Mesendoderm (in vitro differentiated cells): ENCODE measurements around the gene ZNF750.

ENCODE experiments used
- DNase-seq: peaks from one replicate; pipeline ENCODE4 v3.0.0; 2013
- H2AK5ac ChIP-seq: 2 replicates; pipeline ENCODE4 v1.6.1; 2013; ENCODE audit warnings: low read length, inconsistent platforms
- H2BK120ac ChIP-seq: 2 replicates; pipeline ENCODE4 v1.6.1; 2013; ENCODE audit warnings: low read depth, mild to moderate bottlenecking, low read length, moderate library complexity, mixed read lengths
- H2BK15ac ChIP-seq: replicated peaks from 2 replicates; pipeline ENCODE4 v1.6.1; 2013; ENCODE audit warnings: low read depth, mild to moderate bottlenecking, moderate library complexity
- H2BK5ac ChIP-seq: 2 replicates; pipeline ENCODE4 v1.6.1; 2013; ENCODE audit warnings: low read length, inconsistent platforms
- H3K18ac ChIP-seq: 2 replicates; pipeline ENCODE4 v1.6.1; 2013; ENCODE audit warnings: mild to moderate bottlenecking, low read length, mixed read lengths
- H3K23ac ChIP-seq: one replicate; pipeline ENCODE4 v1.6.1; 2013; ENCODE audit warnings: low read length
- H3K27ac ChIP-seq: 2 replicates; pipeline ENCODE4 v1.5.1; 2013; ENCODE audit warnings: low read depth, mild to moderate bottlenecking, inconsistent platforms, low read length, moderate library complexity
- H3K27me3 ChIP-seq: 2 replicates; pipeline ENCODE4 v1.6.1; 2013; ENCODE audit warnings: low read length, control low read depth, mild to moderate bottlenecking, inconsistent platforms; ENCODE audit not compliant: insufficient read depth, poor library complexity
- H3K36me3 ChIP-seq: 2 replicates; pipeline ENCODE4 v1.6.1; 2013; ENCODE audit warnings: low read length, inconsistent platforms; ENCODE audit not compliant: control insufficient read depth, insufficient read depth
- H3K4ac ChIP-seq: one replicate; pipeline ENCODE4 v1.6.1; 2013; ENCODE audit warnings: low read depth, mild to moderate bottlenecking, low read length, moderate library complexity
- H3K4me1 ChIP-seq: 2 replicates; pipeline ENCODE4 v1.6.1; 2013; ENCODE audit warnings: low read depth, low read length, inconsistent platforms; ENCODE audit not compliant: control insufficient read depth
- H3K4me2 ChIP-seq: 2 replicates; pipeline ENCODE4 v1.6.1; 2013; ENCODE audit warnings: low read length
- H3K4me3 ChIP-seq: 2 replicates; pipeline ENCODE4 v1.5.1; 2013; ENCODE audit warnings: mild to moderate bottlenecking, low read length
- H3K56ac ChIP-seq: one replicate; pipeline ENCODE4 v1.6.1; 2013; ENCODE audit warnings: low read length
- H3K79me1 ChIP-seq: 2 replicates; pipeline ENCODE4 v1.6.1; 2013; ENCODE audit warnings: low read length, inconsistent platforms
- H3K79me2 ChIP-seq: 2 replicates; pipeline ENCODE4 v1.6.1; 2013; ENCODE audit warnings: mild to moderate bottlenecking, low read length; ENCODE audit not compliant: control insufficient read depth, insufficient read depth
- H3K9ac ChIP-seq: 2 replicates; pipeline ENCODE4 v1.6.1; 2013; ENCODE audit warnings: low read length, inconsistent platforms
- H4K5ac ChIP-seq: one replicate; pipeline ENCODE4 v1.6.1; 2013; ENCODE audit warnings: low read length
- H4K8ac ChIP-seq: one replicate; pipeline ENCODE4 v1.6.1; 2013; ENCODE audit warnings: low read depth, mild to moderate bottlenecking, control low read depth, low read length, moderate library complexity
- WGBS: extraction: QIAGEN DNeasy Blood & Tissue Kit; methylation state at CpG from one replicate; pipeline ENCODE4 v1.1.7; 2013; ENCODE audit warnings: low lambda C conversion rate, missing lambda C conversion rate; ENCODE audit not compliant: insufficient coverage; ENCODE audit errors: extremely low coverage; 5-methylcytosine and 5-hydroxymethylcytosine counted together

The ZNF750 gene

DNA sequence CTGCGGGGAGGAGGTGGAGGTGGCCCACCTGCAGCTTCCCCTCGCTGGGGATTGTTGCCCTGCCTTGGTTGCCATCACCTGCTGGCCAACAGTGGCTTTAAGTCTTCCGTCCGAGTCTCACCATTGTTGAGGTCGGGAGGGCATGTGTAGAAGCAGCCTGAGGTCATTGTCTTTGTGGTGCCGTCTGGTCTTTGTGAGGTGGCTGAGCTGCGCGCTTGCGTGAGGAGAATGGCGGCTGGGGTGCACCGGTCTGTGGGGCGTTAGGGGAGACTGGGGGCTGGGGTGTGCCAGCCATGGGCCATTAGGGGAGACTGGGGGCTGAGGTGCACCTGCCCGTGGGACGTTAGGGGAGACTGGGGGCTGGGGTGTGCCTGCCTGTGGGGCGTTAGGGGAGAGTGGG, 36.2 kb downstream of the ZNF750 start:
- Histone ChIP-seq H3K18ac (no peak overlapping the region), H3K27me3 (no peaks in the 10 kb centered on the region), H3K4ac (no peak overlapping the region), H3K4me3 (no peak overlapping the region), H2BK120ac (no peak overlapping the region), H3K4me2 (no peak overlapping the region), H3K27ac (no peak overlapping the region), H2BK15ac (no peak overlapping the region), H2AK5ac (no peak overlapping the region), H3K4me1 (no peaks in the 10 kb centered on the region), H4K5ac (no peak overlapping the region), H3K79me2 (peaks cover 5% of the 10 kb centered on the region), H3K36me3 (peaks cover 2% of the 10 kb centered on the region), H3K56ac (no peak overlapping the region), H3K79me1 (peaks cover 10% of the 10 kb centered on the region), H2BK5ac (no peak overlapping the region), H4K8ac (no peak overlapping the region), H3K23ac (no peak overlapping the region), H3K9ac (no peak overlapping the region)
- no CpG with 5 or more reads among the region's 15 CpGs for WGBS
- DNase-seq, result no peak

DNA sequence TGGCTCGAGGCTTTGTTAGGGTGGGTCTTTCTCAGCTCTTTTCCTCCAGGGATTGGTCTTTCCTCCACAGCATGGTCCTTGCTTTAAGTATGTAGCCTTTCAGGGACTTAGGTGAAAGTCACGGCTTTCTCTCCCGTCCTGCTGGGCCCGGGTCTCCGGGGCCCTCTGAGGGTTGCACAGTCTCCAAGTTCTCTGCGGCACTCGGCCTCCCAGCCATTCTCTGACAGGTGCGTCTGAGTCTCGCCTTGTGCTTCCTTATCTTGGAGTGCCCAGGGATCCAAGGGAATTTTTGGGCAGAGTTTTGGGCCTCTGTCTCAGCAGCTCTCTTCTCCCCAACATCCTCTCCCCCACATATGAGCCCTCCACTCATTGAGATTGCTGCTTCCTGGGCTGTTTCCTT, 36.6 kb downstream of the ZNF750 start:
- Histone ChIP-seq H4K8ac (no peak overlapping the region), H2BK5ac (no peak overlapping the region), H2BK15ac (no peak overlapping the region), H3K56ac (no peak overlapping the region), H4K5ac (no peak overlapping the region), H3K4ac (no peak overlapping the region), H3K23ac (no peak overlapping the region), H3K27me3 (no peaks in the 10 kb centered on the region), H2AK5ac (no peak overlapping the region), H3K36me3 (peaks cover 2% of the 10 kb centered on the region), H3K4me1 (no peaks in the 10 kb centered on the region), H3K9ac (no peak overlapping the region), H3K27ac (no peak overlapping the region), H3K4me2 (no peak overlapping the region), H3K79me2 (peaks cover 5% of the 10 kb centered on the region), H3K4me3 (no peak overlapping the region), H3K79me1 (peaks cover 10% of the 10 kb centered on the region), H3K18ac (no peak overlapping the region), H2BK120ac (no peak overlapping the region)
- DNase-seq, result no peak
- WGBS, result no CpG with 5 or more reads among the region's 9 CpGs

DNA sequence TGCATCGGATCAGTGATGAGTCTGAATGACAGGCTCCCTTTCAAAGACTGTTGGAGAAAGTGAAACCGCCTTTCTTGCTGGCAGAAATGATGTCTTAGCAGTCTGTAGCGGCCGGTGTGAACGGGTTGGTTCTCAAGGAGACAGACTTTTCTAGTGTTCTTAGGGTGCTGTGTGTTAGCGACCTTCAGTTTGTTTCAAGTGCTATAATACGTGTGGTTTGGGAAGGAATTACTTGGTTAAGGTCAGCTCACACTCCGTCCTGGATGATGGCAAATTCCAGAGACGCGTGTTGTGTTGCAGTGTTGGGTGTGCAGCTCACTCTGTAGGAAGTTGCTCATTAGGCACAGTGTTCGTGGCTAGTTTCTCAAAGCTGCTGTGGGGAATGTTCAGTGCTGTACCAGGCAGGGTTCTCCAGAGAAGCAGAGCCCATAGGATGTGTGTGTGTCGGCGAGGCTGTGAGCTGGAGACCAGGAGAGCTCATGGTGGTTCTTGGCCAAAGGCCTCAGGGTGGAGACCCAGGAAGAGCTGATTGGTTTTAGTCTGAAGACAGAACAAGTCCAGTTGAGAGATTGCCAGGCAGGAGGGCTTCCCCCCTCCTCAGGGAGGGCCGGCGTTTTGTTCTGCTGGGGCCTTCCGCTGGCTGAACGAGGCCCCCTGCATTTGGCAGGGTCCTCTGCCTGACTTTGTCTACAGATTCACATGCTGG, 37.6 kb downstream of the ZNF750 start:
- H3K79me1 ChIP-seq, result peaks cover 10% of the 10 kb centered on the region
- H2BK15ac ChIP-seq, result no peak overlapping the region
- H3K9ac ChIP-seq, result no peak overlapping the region
- H2AK5ac ChIP-seq, result no peak overlapping the region
- H3K27me3 ChIP-seq, result no peaks in the 10 kb centered on the region
- peaks cover 5% of the 10 kb centered on the region for H3K79me2 ChIP-seq
- no peaks in the 10 kb centered on the region for H3K4me1 ChIP-seq
- no peak overlapping the region for H3K27ac ChIP-seq
- H2BK120ac ChIP-seq, result no peak overlapping the region
- DNase-seq, result no peak
- no peak overlapping the region for H2BK5ac ChIP-seq
- H3K23ac ChIP-seq, result no peak overlapping the region
- H4K8ac ChIP-seq, result no peak overlapping the region
- H3K18ac ChIP-seq, result no peak overlapping the region
- peaks cover 2% of the 10 kb centered on the region for H3K36me3 ChIP-seq
- no peak overlapping the region for H3K4me3 ChIP-seq
- H4K5ac ChIP-seq, result no peak overlapping the region
- WGBS, result no CpG with 5 or more reads among the region's 17 CpGs
- H3K4me2 ChIP-seq, result no peak overlapping the region
- H3K4ac ChIP-seq, result no peak overlapping the region
- H3K56ac ChIP-seq, result no peak overlapping the region

DNA sequence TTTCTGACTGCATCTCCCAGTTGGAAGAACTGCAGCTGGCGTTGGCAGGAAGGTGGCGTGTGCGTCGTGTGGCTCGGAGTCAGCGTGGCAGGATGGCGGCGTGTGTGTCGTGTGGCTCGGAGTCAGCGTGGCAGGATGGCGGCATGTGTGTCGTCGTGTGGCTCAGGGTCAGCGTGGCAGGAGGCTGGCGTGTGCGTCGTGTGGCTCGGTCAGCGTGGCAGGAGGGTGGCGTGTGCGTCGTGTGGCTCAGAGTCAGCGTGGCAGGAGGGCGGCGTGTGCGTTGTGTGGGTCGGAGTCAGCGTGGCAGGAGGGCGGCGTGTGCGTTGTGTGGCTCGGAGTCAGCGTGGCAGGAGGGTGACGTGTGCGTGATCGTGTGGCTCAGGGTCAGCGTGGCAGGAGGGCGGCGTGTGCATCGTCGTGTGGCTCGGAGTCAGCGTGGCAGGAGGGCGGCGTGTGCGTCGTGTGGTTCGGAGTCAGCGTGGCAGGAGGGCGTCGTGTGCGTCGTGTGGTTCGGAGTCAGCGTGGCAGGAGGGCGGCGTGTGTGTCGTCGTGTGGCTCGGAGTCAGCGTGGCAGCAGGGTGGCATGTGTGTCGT, 38.3 kb downstream of the ZNF750 start:
- Histone ChIP-seq H3K9ac (no peak overlapping the region), H3K4ac (no peak overlapping the region), H3K23ac (no peak overlapping the region), H2BK15ac (no peak overlapping the region), H3K4me3 (no peak overlapping the region), H3K79me2 (peaks cover 5% of the 10 kb centered on the region), H3K18ac (no peak overlapping the region), H3K4me2 (no peak overlapping the region), H3K27ac (no peak overlapping the region), H3K79me1 (peaks cover 12% of the 10 kb centered on the region), H2BK5ac (no peak overlapping the region), H3K4me1 (no peaks in the 10 kb centered on the region), H4K8ac (no peak overlapping the region), H3K27me3 (no peaks in the 10 kb centered on the region), H2AK5ac (no peak overlapping the region), H4K5ac (no peak overlapping the region), H3K36me3 (peaks cover 2% of the 10 kb centered on the region), H3K56ac (no peak overlapping the region), H2BK120ac (no peak overlapping the region)
- no CpG with 5 or more reads among the region's 63 CpGs for WGBS
- no peak for DNase-seq

DNA sequence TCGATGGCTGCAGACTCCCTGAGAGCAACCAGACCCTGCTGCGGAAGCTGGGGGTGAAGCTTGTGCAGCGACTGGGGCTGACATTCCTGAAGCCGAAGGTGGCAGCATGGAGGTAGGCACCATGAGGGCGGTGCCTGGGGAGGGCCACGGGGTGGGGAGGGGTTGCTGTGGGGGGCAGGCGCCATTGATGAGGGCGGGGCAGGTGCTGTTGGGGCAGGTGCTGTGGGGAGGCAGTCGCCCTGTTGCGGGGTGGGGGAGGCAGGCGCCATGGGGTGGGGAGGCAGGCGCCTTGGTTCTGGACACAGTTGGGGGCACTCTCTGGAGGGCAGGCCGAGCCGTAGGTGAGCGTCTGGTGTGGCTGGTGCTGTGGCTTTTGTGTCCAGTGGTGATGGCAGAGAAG, 38.9 kb downstream of the ZNF750 start:
- no peak overlapping the region for H4K8ac ChIP-seq
- no peaks in the 10 kb centered on the region for H3K27me3 ChIP-seq
- no peak overlapping the region for H2AK5ac ChIP-seq
- H3K4me2 ChIP-seq, result no peak overlapping the region
- H2BK120ac ChIP-seq, result no peak overlapping the region
- no peak overlapping the region for H3K27ac ChIP-seq
- H3K79me1 ChIP-seq, result peaks cover 13% of the 10 kb centered on the region
- DNase-seq, result no peak
- no CpG with 5 or more reads among the region's 15 CpGs for WGBS
- no peak overlapping the region for H2BK15ac ChIP-seq
- H3K56ac ChIP-seq, result no peak overlapping the region
- no peak overlapping the region for H2BK5ac ChIP-seq
- H3K9ac ChIP-seq, result no peak overlapping the region
- H3K4me3 ChIP-seq, result no peak overlapping the region
- no peak overlapping the region for H3K18ac ChIP-seq
- H3K36me3 ChIP-seq, result peaks cover 2% of the 10 kb centered on the region
- H4K5ac ChIP-seq, result no peak overlapping the region
- no peak overlapping the region for H3K4ac ChIP-seq
- no peaks in the 10 kb centered on the region for H3K4me1 ChIP-seq
- no peak overlapping the region for H3K23ac ChIP-seq
- H3K79me2 ChIP-seq, result peaks cover 5% of the 10 kb centered on the region

DNA sequence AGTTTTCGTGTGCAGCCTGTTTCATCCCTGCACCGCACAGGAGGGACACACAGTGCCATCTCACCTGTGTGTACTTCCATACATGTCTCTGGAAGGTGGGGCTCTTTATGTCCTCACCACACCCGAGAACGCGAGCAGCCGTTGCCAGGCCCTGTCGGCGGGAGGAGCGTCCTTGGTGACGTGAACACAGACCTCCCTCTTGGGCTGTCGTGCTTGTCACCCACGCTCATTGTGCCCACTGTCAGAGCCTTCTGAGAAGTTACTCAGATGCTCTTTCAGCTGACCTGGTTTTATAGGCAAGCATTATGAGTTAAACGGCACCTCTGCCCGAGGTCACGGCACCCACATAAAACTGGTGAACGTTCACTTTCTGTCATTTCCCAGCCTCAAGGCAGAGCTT, 40.2 kb downstream of the ZNF750 start:
- Histone ChIP-seq H3K27me3 (no peaks in the 10 kb centered on the region), H3K36me3 (peaks cover 2% of the 10 kb centered on the region), H2AK5ac (no peak overlapping the region), H2BK120ac (no peak overlapping the region), H3K4me3 (no peak overlapping the region), H4K5ac (no peak overlapping the region), H3K79me2 (peaks cover 5% of the 10 kb centered on the region), H3K4me1 (no peaks in the 10 kb centered on the region), H3K56ac (no peak overlapping the region), H3K27ac (no peak overlapping the region), H3K4me2 (no peak overlapping the region), H4K8ac (no peak overlapping the region), H3K4ac (no peak overlapping the region), H3K23ac (no peak overlapping the region), H3K79me1 (peaks cover 15% of the 10 kb centered on the region), H2BK5ac (no peak overlapping the region), H3K18ac (no peak overlapping the region), H3K9ac (no peak overlapping the region), H2BK15ac (no peak overlapping the region)
- no CpG with 5 or more reads among the region's 16 CpGs for WGBS
- no peak for DNase-seq
